GM10847 (cell line): ENCODE results near the gene MAEA.

Source experiments
- POLR2A ChIP-seq: IDR thresholded peaks from 2 replicates; pipeline ENCODE4 v1.6.1; 2011; ENCODE audit not compliant: insufficient read length; ENCODE audit errors: extremely low read depth

Gene MAEA

DNA sequence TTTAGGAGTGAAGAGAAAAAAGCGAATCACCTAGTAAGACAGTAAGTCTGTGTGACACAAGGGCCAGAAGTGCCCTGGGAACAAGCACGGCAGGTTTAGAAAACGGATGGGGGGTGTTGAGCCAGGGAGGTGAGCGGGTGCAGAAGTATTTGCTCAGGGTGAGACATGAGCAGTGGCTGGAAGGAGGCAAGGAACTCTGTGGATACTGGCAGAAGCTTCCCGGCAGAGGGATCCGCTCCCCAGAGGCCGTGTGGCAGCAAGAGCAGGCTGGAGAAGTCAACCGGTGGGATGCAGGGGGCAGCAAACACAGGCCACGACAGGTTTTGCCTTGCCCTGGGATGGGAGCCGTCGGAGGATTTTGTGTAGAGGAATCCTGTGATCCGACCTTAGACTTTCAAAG, 55.0 kb downstream of the MAEA start:
- no peak for TF ChIP-seq POLR2A

DNA sequence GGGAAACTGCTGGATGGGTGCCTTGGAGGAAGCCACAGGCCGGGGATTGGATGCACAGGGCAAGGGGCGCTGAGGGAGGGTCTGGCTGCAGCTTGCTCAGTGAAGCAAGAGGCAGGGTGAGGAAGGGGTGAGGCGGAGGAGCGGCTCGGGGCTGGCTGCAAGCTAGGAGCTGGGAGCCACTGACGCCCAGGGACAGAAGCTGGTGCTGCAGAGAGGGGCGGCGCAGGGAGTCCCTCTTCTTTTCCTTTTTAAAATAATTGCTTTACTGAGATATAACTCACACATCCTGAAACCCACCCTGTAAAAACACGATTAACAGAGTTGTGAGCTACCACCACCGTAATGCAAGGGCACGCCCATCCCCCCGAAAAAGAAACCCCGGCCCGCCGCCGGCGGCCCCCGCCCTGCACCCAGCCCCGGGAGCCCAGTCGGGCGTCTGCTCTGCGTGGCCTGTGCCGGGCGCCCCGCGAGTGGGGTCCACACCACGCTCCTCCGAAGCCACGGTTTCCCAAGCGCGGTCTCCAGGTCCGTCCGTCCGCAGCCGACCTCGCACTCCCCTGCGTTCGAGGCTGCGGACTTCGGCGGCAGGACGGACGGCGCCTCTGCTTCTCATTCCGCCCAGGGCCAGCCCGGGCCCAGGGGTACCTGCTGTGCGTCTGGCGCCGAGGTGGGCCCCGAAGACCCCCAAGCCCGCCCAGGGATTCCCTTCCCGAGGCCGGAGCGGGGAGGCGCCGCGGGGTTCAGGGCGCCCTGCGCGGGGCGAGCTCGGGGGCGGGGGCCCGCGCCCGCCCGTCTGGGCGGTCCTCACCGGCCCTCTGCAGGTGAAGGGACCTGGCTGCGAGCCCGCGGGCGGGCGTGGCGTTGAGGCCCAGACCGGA, 56.5 kb downstream of the MAEA start:
- TF ChIP-seq POLR2A: peak; percentile 12

DNA sequence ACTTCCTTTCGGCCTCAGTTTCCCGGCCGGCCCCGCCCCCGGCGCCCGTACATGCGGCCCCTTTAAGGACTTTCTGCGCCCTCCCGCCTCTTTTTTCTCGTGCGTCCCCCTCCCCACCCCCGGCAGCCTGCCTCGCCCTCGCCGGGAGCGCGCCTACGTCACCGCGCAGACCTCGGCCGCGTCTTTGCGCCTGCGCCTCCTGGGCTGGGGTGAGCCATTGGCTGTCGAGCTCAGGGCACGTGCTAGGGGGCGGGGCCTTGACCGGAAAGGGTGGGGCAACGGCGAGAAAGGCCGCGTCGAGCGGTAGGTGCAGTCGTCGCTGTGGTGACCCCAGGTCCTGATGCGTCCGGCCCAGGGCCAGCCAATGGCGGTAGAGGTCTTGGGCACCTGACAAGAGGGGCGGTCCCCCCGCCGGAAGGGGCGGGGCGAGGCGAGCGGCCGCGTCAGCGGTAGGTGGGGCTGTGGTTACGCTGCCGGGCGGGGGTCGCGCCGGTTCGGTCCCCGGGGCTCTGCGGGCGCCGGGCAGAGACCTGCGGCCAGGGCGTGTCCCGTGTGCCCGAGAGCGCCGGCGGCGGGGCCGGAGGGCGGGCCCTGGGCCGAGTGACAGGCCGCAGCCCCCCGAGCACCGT, 57.2 kb downstream of the MAEA start, which contains the start of gene UVSSA:
Gene UVSSA (plus strand): TSS at position 428 of the 629 bp plus-strand sequence. CDS start 884 bp downstream, outside the sequence.
- peak; percentile 62 for TF ChIP-seq POLR2A

DNA sequence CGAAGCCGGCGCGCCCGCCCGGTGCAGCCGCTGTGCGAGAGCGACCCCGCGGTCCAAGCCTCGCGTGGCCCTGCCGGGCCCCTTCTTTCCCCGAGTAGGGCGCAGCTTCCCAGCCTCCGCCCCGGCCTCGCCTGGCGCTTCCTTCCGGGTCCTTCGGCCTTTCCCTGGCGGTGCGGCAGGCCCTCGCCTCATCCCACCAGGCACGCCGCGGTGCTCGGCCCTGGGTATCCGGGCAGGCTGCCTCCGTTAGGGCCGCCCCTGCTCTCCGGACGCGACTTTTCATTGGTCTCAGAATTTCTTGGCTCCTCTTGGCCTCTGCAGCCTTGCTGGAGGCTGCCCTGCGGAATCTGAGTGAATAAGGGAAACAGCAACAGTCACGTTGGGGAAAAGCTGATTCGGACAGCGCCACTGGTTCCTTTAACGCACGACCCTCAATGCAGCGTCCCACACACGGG, 57.7 kb downstream of the MAEA start:
- TF ChIP-seq POLR2A: no peak

DNA sequence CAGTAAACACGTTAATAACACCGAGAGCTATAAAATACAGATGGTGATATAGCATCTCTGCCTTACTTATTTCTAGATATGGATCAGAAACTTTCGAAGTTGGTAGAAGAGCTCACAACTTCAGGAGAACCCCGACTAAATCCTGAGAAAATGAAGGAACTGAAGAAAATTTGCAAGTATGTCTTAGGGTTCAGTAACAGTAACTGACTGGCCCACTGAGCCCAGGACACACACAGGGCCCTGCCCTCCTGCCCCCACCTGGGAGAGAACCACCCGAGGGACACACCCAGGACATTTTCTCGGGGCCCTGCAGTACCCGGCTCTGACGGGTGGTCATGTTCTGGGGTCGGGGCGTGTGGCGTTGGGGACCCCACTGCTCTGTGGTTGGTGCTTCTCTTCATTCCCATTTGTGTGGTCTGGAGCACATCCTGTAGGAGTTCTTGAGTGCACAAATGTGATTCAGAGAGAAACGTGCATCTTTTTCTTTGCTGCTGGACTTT, 58.4 kb downstream of the MAEA start:
- TF ChIP-seq POLR2A: no peak

DNA sequence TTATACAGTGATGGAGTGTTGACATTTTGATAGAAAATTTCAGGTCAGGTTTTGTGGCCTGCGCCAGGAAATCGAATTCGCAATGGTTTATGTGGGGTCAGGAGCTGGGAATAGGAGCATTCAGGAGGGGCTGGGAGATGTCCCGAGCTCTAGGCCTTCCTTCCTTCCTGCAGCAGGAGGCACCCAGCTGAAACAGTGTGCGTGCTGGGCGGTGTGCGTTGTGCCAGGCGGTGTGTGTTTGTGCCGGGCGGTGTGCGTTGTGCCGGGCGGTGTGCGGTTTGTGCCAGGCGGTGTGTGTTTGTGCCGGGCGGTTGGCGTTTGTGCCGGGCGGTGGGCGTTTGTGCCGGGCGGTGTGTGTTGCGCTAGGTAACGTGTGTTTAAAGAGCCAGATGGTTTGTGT, 59.1 kb downstream of the MAEA start:
- no peak for TF ChIP-seq POLR2A

DNA sequence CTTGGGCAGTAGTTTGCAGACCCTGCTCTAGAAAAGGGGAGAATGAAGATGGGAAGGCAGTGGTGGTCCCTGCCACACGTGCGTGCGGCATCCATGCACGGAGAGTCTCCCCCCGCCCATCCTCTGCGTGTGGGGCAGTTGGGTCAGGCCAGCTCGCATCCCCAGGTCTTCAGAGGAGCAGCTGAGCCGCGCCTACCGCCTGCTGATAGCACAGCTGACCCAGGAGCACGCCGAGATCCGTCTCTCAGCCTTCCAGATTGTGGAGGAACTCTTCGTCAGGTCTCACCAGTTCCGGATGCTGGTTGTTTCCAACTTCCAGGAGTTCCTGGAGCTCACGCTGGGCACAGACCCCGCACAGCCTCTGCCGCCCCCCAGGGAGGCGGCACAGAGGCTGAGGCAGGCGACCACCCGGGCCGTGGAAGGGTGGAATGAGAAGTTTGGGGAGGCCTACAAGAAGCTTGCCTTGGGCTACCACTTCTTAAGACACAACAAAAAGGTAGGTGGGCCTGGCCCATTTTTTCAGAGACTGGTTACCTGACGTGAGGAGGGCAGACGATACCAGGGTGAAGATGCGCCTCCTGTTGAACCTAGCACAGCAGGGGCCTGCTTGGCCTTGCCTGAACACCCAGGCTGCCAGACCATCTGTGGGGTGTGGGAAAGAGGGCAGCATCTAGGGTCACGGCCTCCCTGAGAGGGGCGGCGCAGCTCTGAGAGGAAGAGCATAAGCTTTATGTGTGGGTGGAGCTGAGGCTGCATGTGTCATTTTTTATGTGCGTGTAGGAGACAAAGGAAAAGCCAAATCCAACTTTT, 59.9 kb downstream of the MAEA start:
- TF ChIP-seq POLR2A: no peak

DNA sequence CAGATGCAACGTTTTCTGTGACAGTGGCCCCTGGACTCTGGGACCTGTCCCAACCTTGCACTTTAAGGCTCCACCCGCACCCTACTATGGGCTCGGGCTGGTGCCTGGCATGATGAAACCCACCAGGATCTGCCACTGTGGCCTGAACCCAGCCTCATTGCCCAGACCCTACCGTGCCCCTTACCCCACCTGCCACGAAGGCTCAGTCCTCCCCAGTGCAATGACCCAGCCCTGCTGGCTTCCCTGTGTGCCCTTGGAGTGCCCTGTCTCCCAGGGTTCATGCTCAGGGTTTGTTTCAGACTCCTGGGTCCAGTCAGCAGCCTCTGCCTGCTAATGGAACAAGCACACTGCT, 60.5 kb downstream of the MAEA start:
- TF ChIP-seq POLR2A: no peak

DNA sequence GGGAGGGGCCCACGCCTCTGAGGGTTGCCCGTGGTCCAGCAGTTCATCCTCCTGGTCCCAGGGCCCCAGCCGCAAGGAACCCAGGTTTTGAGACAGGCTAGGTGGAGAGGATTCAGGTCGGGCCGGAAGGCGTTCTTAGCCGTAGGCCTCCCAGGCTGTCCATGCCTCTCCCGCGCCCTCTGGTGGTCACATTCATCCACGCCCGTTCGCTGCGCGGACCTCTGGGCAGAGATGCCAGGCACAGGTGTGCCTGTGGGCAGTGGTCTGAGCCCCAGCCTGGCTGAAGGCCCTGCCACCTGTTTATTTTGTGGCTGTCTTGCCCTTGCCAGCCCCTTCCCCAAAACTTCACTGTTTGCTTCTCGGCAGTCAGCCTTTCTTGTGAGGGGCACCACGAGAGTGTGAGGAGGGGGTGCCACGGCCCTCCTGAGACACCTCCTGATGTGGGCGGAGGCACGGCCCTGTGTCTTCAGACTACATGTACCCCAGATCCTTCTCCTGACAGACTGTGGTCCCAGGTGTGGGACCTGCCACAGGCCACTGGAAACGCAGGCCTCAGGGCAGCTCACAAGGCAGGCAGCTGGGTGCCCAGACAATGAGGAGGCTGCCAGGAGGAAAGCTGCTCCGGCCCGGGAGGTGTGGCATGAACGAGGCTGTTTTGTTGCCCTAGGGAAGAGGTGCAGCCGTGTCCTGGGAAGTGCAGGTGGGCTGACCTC, 62.3 kb downstream of the MAEA start:
- no peak for TF ChIP-seq POLR2A

DNA sequence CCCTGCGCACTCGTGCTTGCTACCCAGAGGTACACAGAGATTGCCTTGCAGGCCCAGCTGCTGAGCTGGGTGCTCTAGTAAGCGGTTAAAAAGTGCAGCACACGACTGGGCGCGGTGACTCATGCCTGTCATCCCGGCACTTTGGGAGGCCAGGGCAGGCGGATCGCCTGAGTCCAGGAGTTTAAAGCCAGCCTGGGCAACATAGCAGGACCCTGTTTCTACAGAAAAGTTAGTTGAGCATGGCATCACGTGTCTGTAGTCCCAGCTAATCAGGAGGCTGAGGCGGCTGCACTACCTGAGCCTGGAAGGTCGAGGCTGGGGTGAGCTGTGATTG, 62.8 kb downstream of the MAEA start:
- no peak for TF ChIP-seq POLR2A

DNA sequence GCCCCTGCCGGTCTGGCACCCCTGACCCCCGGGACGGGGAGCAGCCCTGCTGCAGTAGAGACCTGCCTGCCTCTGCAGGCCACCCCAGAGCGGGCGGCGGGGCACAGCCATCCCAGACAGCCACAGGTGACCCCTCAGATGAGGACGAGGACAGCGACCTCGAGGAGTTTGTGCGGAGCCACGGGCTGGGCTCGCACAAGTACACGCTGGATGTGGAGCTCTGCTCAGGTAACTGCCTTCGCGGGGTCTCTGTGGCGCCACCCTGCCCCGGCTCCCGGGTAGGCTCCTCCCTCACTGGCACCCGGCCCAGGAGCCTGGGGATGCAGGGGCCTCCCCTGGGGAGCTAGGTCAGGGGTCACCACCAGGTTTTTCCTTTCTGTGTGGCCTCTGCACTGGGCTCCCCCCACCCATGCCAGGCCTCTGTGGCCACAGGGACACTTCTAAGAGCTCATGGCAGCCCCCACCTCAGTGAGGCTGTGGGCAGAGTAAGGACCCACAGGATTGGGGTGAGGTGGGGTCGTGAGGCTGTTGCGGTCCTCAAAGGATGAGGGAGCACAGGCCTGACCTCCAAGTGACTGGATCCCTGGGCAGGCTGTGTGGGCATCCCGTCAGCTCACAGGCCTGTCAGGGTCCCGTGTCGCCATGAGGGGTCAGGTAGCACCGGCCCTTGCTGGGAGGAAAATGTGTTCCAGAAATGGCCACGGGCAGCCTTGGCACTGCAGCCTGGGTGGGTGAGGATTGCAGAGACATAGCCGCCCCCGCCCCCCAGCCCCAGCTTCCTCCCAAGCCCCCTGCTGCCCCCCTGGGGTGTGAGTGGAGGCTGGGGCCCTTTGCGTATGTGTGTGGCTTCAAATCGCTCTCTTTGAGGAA, 63.7 kb downstream of the MAEA start:
- TF ChIP-seq POLR2A: no peak

DNA sequence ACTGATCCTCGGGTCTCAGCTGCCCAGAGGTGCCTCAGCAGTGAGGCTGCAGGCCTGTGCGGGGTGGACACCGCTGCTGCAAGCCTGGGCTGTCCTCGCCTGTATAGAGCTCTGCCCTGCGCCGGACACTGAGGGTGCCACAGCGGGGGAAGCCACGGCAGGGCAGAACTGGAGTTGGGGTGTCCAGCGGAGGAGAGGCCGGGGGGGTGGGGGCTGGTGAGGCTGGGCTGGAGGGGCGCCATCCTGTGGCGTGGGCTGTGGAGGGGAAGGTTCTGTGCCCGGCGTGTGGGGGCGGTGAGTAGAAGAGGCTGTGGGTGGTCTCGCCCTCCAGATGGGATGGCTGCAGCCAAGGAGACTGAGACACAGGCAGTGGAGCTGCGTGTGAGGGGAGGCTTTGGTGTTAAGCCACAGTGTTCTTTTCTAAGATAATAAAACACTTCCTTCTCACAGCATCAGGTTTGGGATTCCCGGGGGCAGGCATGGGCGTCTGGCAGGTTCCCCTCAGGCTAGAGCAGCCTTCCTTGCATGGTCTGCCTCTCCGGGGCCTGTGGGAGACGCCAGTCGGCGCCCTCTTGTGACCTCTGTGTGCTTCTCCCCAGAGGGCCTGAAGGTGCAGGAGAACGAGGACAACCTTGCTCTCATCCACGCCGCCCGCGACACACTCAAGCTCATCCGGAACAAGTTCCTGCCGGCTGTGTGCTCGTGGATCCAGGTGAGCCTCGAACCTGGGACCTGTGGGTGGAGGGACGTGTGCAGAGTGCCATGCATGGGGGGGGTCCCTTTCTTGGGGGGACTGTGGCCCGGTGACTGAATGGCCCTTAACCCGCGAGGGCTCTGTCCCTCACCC, 64.7 kb downstream of the MAEA start:
- TF ChIP-seq POLR2A: no peak

DNA sequence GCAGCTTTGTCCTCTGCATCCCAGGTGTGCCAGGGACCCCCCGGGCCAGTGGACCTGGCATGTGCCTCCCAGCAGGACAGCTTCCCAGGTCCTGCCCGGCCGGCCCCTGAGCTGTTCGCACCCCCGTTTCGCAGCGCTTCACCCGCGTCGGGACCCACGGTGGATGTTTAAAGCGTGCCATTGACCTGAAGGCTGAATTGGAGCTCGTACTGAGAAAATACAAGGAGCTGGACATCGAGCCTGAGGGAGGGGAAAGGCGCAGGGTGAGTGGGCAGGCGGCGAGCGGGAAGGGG, 65.2 kb downstream of the MAEA start:
- no peak for TF ChIP-seq POLR2A
